DMS114 treated with DMSO at 0.1 percent for 48 hours (cell line): Measurements from ENCODE around the gene CDC42BPA.

Source experiments
- DNase-seq: peaks from one replicate; lab custom pipeline; 2025; ENCODE audit not compliant: unreplicated experiment; lab: John Stamatoyannopoulos, UW

Gene CDC42BPA

DNA sequence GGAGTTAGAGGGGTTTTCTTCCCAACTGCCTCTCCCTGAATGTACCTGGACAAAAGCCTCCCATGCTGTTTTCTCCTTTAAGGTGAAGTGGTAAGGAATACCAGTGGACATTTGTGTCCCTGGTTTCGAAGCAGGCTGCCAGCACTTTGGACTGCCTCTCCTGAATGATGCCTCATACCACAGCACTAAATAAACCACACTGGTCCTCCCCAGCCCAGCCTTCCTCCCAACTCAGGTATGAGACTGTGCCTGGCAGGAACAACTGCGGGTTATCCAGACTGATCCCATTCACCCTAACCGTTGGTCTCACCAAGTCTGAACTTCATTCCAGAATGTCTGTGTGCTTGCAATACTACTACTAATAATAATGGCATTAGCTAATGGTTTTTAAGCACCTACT lies 368.9 kb downstream of the CDC42BPA start:
- DNase-seq, result no peak

DNA sequence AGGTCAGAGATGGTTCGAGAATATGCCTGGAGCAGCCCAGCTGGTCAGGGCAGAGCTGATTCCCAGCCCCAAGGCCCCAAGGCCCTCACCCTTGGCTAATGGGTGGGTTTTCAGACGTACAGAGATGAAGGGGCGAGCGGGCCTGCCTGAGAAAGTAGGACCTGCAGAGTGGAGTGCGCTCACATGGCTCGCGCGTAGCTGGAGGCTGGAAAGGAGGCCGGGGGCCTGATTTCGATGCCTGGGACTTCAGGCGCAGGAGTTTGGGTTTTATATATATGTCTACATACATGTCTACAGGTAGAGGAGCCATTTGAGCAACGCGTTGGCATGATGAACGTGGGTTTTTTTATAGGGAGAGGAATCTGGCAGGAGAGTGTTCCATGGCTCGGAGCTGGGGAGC lies 369.3 kb downstream of the CDC42BPA start:
- DNase-seq, result no peak

DNA sequence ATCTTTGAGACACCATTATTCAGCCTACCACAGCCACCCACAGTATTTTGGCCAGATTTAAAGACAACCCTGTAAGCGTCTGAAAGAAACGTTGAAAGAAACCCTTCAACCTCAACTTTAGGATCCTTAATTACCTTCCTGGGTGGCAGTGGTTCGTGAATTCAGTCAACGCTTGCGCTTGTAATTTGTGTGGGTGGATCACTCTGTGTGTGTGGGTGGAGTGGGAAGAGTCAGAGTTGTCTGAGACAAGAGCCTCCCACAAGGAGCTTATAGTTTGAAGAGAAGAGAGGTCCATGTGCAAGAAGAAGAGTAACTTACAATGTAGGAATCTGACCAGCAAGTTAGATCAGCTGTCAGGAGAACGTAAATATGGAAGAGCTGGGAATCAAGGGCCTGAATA lies 369.8 kb downstream of the CDC42BPA start:
- DNase-seq, result no peak

DNA sequence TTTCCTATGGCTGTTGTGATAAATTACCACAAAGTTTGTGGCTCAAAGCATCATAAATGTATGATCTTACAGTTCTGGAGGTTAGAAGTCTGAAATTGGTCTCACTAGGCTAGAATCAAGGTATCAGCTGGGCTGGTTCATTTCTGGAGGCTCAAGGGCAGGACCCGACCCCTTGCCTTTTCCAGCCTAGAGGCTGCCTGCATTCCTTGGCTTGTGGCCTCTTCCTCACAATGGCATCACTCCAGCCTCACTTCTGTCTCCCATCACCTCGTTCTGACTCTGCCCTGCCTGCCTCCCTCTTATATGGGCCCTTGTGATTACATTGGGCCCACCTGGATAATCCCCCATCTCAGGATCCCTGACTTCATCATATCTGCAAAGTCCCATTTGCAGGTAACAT lies 370.2 kb downstream of the CDC42BPA start:
- DNase-seq, result no peak

DNA sequence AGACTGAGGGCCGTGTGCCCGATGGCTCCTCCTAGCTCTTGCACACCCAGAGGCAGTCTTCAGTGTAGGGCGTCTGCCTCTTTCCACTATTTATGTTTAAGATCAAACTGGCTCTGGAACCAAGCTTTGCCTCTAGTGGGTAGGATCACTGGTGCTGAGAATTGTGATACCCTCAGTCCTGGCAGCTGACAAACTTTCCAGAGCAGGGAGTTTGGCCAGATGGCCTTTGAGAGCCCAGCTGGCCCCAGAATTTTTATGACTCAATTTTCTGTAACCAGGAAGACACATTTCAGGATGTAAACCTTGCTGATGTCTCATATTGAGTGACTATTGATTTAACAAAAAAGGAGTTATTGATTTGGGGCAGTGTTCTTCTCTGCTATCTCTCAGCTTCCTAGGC lies 371.5 kb downstream of the CDC42BPA start:
- DNase-seq, result no peak

DNA sequence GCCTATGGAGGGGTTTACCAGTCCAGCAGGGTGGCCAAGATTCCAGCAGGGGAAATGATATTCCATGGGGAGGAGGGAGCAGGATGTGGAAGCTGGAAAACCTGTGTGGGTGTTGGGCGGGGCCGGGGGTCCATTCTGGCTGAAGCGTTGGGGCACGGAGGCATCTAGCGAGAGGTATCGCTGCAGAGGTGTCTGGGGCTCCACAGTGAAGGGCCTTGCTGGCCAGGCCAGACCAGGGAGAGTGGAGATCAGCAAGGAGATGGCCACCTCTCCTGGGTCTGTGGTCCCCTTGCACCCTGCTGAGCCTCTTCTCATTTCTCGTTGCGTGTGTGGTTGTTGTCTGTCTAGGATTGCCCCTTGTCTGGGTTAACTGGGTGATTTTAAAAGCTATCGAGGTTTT lies 372.0 kb downstream of the CDC42BPA start:
- no peak for DNase-seq

DNA sequence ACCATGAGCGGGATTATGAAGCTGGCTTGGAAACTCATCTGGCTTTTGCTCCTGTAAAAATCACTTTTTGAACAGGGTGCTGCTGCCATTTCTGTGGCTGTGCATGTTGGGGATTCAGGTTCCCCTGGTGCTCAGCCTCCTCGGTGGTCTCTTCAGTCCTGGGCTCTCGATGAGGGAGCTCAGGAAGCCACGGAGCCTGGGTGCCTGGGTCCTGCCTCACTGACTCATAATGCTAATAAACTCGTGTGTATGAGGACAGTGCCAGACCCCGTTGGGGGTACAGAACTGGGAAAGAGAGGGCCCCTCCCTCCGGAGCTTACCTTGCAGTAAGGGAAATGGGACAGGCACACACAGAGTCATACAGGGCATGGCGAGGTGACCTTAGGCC lies 372.4 kb downstream of the CDC42BPA start:
- DNase-seq, result no peak

DNA sequence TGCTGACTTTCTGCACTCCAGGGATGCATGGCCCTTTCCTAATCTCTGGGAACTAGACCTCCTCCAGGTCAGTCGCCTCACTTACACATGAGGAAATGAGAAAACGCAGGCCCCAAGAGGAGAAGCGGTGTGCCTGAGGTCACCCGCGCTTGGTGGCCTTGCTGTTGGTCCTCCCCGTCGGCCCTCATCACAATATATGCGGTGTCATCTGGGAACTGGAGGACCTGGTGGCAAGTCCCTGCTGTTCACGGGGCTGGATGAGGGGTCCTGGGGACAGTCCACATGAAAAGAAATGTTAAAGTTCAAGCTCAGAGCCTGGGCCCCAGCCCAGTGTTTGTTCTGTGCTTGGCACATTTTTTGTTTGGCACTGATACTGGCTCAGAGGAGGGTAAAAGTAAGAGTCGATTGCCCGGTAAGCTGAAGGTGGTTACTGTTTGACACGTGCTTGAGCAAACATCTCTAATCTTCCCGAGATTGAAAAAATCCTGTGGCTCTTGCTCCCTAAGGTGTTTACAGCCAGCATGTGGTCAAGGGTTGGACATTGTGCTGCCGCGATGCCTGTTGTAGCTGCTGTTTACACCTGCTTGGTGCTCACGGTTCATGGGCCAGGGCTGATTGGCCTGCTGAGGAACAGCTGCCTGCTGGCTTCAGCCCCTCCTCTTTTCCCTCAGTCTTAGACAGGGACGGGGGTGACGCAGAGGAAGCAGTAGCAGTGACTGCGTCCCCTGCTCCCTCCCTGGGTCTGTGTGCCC lies 373.0 kb downstream of the CDC42BPA start:
- DNase-seq, result no peak

DNA sequence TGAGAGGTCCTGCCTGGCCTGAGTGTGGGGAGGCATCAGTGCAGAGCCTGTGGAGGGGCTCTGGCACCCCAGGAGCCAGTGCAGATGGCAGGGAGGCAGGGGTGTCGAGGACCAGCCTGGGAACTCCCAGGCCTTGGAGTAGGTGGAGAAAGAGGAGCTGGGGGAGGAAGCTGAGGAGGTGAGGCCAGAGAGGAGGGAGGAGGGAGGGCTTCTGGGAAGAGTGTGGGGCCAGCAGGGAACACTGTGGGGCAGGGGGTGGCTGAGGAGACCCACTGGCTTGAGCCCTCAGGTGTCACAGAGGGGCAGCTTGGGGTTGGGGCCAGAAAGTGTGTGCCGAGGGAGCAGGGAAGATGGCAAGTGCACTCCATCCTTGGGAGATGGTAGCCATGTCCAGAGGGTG lies 374.4 kb downstream of the CDC42BPA start:
- DNase-seq, result no peak

DNA sequence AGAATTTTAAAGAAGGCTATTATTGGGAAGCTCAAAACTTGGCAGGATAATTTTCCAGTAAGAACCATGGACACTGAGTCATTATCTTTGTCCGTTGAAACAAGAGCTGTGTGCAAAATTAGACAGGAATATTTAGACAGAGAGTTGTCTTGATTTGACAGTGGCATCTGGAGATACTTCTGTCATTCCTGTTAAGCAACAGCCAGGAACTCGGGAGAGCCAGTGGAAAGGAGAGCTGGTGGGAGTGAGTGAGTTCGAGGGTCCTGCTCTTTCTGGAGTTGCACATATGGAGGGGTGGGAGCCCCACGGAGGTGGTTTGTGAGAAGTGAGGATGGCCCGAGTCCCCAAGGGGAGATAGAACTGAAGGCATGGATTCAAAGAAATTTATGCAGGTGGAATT lies 375.1 kb downstream of the CDC42BPA start:
- DNase-seq, result no peak

DNA sequence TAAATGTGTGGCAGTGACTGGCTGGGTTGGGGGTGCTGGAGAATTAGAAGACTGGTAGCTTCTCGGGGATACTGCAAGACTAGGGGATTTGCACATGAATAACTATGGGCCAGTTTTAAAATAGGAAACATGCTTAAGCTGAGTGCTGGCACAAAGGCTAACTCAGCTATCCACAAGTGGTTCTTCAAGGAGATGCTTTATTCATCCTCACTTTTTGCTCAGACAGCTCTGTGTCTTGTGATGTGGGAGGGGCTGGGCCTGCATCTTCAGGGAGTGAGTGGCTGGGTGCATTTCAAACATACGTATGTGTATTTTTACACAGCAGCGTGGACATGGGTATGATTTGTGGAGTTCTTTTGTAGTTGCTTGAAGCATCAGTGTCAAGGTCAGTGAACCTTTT lies 375.9 kb downstream of the CDC42BPA start:
- no peak for DNase-seq

DNA sequence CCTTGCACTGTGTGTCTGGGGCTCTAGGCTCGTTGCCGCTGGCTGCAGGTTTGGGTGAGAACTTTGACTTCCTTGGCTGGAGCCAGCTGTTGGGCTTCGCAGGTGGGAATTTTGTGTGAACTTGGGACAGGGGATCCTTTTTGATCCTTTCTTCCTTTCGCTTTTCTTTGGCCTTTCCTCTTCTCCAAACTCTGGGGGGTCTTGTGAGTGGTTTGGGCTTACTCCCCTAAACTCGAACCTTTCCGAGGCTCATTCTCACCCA lies 377.6 kb downstream of the CDC42BPA start:
- no peak for DNase-seq

DNA sequence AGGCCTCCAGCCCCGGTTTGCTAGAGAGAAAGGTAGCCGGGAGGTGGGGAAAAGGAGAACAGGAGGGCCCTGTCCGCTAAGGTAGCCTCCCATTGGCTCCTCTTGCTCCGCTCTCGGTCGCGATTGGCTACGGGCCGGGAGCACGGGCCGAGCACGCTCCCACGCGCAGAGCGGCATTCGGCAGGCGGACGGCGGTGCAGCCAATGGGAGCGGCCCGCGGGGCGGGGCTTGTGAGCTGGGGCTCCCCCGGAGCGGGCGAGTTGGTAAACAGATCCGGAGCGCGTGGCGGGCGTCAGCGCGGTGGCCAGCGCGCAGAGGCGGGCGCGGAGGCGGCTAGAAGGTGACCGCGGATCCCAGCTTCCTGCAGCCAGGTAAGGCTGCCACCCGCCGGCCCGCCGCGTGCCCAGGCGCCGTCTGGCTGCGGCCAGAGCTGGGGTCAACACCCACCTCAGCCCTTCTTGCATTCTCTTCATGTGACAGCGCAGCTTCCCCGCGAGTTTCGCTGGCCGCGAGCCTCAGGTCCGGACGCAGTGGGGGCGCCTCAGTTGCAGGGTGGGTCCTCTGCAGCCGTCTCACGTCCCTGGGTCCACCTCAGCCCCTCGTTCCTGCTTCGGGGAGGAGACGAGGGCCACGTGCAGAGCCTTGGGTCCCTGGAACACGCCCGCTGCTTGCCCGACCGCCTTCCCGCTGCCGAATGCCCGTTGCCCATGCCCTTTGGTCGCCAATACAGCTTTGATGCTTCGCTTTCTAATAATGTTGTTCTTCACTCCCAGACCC lies 378.1 kb downstream of the CDC42BPA start, which contains the start of gene COQ8A:
COQ8A (plus strand) TSS at position 266 of the 777 bp plus-strand sequence. CDS start 21,092 bp downstream, outside the sequence.
- peak; percentile 98 for DNase-seq
